Suprapubic skin (tissue), 4 donors: ENCODE data around the gene HSD17B14. TPM values are rescaled to one million over a fixed set of nuclear protein-coding genes. Genes with fewer than 3 reads are reported as not detected.

Experiments
- DNase-seq, 2 donors: peaks; one replicate each; pipeline ENCODE4 v3.0.0-alpha.2; 2019; ENCODE audit warnings: low spot score in 2 of 2
- H3K27ac ChIP-seq: fragments of 200-600 bp; sonication (generic); one replicate; pipeline ENCODE4 v1.5.1; 2019
- H3K27me3 ChIP-seq: fragments of 200-600 bp; sonication (generic); one replicate; pipeline ENCODE4 v1.5.1; 2019
- H3K36me3 ChIP-seq: fragments of 200-600 bp; sonication (generic); one replicate; pipeline ENCODE4 v1.5.1; 2019
- H3K4me1 ChIP-seq: fragments of 200-600 bp; sonication (generic); one replicate; pipeline ENCODE4 v1.5.1; 2019
- H3K4me3 ChIP-seq: fragments of 200-600 bp; sonication (generic); one replicate; pipeline ENCODE4 v1.5.1; 2019; ENCODE audit warnings: mild to moderate bottlenecking
- H3K9me3 ChIP-seq: fragments of 200-600 bp; sonication (generic); one replicate; pipeline ENCODE4 v1.5.1; 2019
- EP300 ChIP-seq: sonication (generic); formaldehyde crosslinking; IDR thresholded peaks from one replicate; pipeline ENCODE4 v1.6.1; 2017; ENCODE audit warnings: antibody characterized with exemption
- POLR2A ChIP-seq, 2 donors: fragments of 450-650 bp; IDR thresholded peaks; one replicate each; pipeline ENCODE4 v1.6.1; 2017; ENCODE audit warnings: antibody characterized with exemption in 2 of 2, mild to moderate bottlenecking in 2 of 2, moderate library complexity in 2 of 2
- POLR2AphosphoS5 ChIP-seq, 3 donors: sonication (generic); formaldehyde crosslinking; IDR thresholded peaks; one replicate each; pipeline ENCODE4 v1.6.1; 2017; ENCODE audit warnings: antibody characterized with exemption in 3 of 3
- WGBS: methylation state at CpG from one replicate; pipeline ENCODE4 v1.1.5; 2018; 5-methylcytosine and 5-hydroxymethylcytosine counted together
- total RNA-seq, 4 donors: library from RNA; depleted of rRNA; stranded (reverse); fragments of >200 nt; gene quantifications; one replicate each; pipeline ENCODE4 v1.1.0, GENCODE V29; 2016
- TF ChIP-seq, protein P1 (sequence below), 2 donors: fragments of 200-600 bp in 1 of 2; fragments of 450-650 bp in 1 of 2; sonication (generic) in 1 of 2; IDR thresholded peaks; one replicate each; pipeline ENCODE4 v1.5.1; 2016 to 2019; ENCODE audit warnings: antibody characterized with exemption in 2 of 2, mild to moderate bottlenecking in 1 of 2, moderate library complexity in 1 of 2

Gene HSD17B14
- total RNA-seq, 4 donors from 2014 or later: 2.5 to 3.4 (median 3.1) TPM

DNA sequence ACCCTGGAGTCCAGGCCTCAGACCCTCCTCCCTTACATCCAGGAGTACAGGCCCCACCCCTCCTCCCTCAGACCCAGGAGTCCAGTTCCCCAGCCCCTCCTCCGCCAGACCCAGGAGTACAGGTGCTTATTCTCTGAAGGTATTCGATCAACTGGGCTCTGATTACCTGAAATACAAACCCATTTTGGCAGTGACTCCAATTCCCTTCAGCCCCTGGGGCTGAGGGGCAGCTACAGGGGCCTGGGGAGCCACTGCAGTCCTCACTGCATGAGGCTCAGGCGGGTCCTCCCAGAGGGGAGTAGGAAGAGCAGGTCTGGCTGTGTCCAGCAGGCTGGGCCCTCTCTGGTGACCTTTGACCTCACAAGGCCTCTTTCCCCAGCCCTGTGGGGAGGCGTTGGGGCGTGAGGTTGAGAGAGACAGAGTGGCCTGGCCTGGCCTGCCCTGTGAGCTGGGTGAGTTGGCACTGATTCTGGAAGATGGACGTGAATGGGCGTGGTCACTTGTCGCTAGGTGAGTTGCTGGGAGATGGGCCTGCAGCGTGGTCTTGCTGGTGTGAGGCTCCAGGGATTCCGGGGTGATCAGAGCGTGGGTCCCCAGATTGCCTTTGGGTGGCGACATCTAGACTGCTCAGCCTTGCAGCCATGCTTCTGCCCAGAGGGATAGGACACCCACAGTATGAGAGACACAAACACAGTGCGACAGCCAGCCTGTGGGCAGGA lies 28.5 kb downstream of the HSD17B14 start:
- WGBS: 81% methylated on average over 13 of the region's 13 CpGs
- H3K27ac ChIP-seq: no peak overlapping the region

DNA sequence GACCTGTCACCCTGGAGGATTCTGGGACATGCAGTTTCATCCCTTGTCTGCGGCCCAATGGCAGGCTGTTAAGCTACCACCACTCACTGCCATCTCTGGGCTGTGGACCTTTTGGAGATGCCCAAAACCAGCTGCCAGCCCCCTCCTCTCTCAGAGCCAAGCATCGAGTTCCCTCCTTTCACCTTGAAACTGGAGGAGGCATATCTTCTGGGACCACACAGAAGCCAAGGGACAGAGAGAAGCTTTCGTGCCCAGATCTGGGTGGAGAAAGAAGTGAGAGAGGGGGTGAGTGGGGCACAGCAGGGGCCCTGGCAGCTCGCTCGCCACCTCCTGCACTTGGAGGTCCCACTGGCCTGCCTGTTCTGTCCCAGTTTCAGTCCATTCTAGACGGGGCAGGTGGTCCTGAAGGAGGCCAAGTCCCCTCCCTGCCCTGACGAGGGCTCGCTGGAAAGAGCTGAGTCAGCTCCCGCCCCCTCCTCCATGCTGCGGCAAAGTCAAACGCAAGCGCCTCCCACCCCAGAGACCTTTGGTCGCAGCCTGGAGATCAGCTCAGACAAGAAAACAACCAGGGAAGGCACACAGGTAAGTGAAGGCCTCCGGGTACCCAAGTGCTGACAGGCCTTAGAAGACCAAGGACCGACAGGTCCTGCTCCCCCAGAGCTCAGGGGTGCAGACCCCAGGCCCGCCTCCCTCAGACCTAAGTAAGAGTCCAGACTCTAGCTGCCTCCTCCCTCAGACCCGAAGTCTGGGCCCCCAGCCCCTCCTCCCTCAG lies 29.3 kb downstream of the HSD17B14 start:
- 80% methylated on average over 13 of the region's 17 CpGs for WGBS
- DNase-seq: no peak
- Histone ChIP-seq H3K27ac (no peak overlapping the region), H3K4me1 (peaks cover 25% of the 10 kb centered on the region), H3K36me3 (peaks cover 12% of the 10 kb centered on the region), H3K9me3 (no peaks in the 10 kb centered on the region), H3K27me3 (no peaks in the 10 kb centered on the region), H3K4me3 (no peak overlapping the region)
- TF ChIP-seq POLR2AphosphoS5 (IDR thresholded peaks at IDR 0.05): no peak
- TF ChIP-seq, protein P1, sequence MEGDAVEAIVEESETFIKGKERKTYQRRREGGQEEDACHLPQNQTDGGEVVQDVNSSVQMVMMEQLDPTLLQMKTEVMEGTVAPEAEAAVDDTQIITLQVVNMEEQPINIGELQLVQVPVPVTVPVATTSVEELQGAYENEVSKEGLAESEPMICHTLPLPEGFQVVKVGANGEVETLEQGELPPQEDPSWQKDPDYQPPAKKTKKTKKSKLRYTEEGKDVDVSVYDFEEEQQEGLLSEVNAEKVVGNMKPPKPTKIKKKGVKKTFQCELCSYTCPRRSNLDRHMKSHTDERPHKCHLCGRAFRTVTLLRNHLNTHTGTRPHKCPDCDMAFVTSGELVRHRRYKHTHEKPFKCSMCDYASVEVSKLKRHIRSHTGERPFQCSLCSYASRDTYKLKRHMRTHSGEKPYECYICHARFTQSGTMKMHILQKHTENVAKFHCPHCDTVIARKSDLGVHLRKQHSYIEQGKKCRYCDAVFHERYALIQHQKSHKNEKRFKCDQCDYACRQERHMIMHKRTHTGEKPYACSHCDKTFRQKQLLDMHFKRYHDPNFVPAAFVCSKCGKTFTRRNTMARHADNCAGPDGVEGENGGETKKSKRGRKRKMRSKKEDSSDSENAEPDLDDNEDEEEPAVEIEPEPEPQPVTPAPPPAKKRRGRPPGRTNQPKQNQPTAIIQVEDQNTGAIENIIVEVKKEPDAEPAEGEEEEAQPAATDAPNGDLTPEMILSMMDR (IDR thresholded peaks at IDR 0.05): no peak
- TF ChIP-seq POLR2A (IDR thresholded peaks at IDR 0.05): no peak
- no peak for TF ChIP-seq EP300

More for the DNA sequence above, 28.5 kb downstream of the HSD17B14 start:
- no peak for DNase-seq
- H3K27me3 ChIP-seq: no peaks in the 10 kb centered on the region
- peaks cover 32% of the 10 kb centered on the region for H3K4me1 ChIP-seq
- no peaks in the 10 kb centered on the region for H3K9me3 ChIP-seq
- TF ChIP-seq POLR2A (IDR thresholded peaks at IDR 0.05): no peak
- H3K4me3 ChIP-seq: no peak overlapping the region
- H3K36me3 ChIP-seq: peaks cover 12% of the 10 kb centered on the region

DNA sequence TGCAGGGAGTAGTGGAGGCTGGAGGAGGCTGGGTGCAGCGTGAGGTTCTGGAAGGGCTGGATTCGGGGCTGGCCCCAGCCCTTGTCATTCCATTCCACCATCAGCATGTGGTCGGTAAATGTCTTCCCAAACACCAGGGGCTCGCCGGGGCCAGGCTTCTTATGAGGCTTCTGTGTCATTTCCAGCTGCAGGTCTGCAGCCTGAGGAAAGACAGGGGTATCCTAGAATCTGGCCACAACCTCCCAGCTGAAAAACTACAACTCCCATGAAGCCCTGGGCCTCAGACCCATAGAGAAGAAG lies 29.8 kb downstream of the HSD17B14 start:
- no peak for DNase-seq
- H3K4me3 ChIP-seq: no peak overlapping the region
- TF ChIP-seq, protein P1 (IDR thresholded peaks at IDR 0.05): no peak
- TF ChIP-seq POLR2A (IDR thresholded peaks at IDR 0.05) (no peak), EP300 (no peak), POLR2AphosphoS5 (IDR thresholded peaks at IDR 0.05) (no peak)
- no peaks in the 10 kb centered on the region for H3K9me3 ChIP-seq
- H3K4me1 ChIP-seq: peaks cover 19% of the 10 kb centered on the region
- peaks cover 12% of the 10 kb centered on the region for H3K36me3 ChIP-seq
- whole genome bisulfite sequencing: 100% methylated on average over 1 of the region's 5 CpGs
- no peak overlapping the region for H3K27ac ChIP-seq
- H3K27me3 ChIP-seq: no peaks in the 10 kb centered on the region

DNA sequence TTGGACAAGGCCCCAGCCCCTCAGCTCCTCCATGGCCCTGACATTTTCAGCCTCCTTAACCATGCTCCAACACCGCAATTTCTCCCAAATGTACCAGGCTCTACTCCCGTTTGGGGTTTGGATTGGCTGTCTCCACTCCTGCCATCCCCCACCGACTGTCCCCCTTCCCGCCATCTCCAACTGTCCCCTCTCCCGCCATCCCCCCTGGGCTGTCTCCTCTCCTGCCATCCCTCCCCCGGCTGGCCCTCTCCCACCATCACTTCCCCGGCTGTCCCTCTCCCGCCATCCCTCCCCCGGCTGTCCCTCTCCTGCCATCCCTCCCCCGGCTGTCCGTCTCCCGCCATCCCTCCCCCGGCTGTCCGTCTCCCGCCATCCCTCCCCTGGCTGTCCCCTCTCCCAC lies 30.8 kb downstream of the HSD17B14 start:
- DNase-seq: no peak
- no peak overlapping the region for H3K27ac ChIP-seq
- no peaks in the 10 kb centered on the region for H3K27me3 ChIP-seq
- H3K4me1 ChIP-seq: peaks cover 13% of the 10 kb centered on the region
- H3K36me3 ChIP-seq: peaks cover 15% of the 10 kb centered on the region
- no peaks in the 10 kb centered on the region for H3K9me3 ChIP-seq
- 94% methylated on average over 15 of the region's 15 CpGs for WGBS
- TF ChIP-seq EP300 (no peak), POLR2AphosphoS5 (IDR thresholded peaks at IDR 0.05) (no peak), POLR2A (IDR thresholded peaks at IDR 0.05) (no peak)
- TF ChIP-seq, protein P1 (IDR thresholded peaks at IDR 0.05): no peak
- no peak overlapping the region for H3K4me3 ChIP-seq

DNA sequence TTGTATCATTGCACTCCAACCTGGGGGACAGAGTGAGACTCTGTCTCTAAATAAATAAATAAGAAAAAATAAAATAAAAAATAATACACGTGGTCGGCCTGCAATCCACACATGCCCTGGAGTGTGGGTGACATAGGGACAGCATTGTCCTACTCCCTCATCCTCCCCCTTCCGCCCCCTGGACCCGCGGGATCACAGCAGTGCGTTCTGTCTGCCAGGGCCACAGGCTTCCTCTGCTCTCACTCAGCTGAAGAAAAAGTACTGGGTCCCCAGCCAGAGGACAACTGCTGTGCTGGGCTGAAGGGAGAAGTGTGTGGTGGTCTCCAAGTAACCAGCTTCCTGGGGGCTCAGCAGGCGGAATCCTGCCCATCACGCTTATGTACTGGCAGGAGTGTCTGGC lies 31.8 kb downstream of the HSD17B14 start:
- no peak overlapping the region for H3K27ac ChIP-seq
- H3K9me3 ChIP-seq: no peaks in the 10 kb centered on the region
- WGBS: 84% methylated on average over 8 of the region's 8 CpGs
- peaks cover 5% of the 10 kb centered on the region for H3K4me1 ChIP-seq
- H3K27me3 ChIP-seq: no peaks in the 10 kb centered on the region
- TF ChIP-seq POLR2A (IDR thresholded peaks at IDR 0.05) (no peak), POLR2AphosphoS5 (IDR thresholded peaks at IDR 0.05) (no peak), EP300 (no peak)
- TF ChIP-seq, protein P1 (IDR thresholded peaks at IDR 0.05): no peak
- peaks cover 19% of the 10 kb centered on the region for H3K36me3 ChIP-seq
- DNase-seq: no peak
- no peak overlapping the region for H3K4me3 ChIP-seq
